Thoracic aorta (tissue), 2 donors: ENCODE results near the gene PBX3. TPM values are rescaled to one million over a fixed set of nuclear protein-coding genes. Genes with fewer than 3 reads are reported as not detected.

ENCODE experiments used
- ATAC-seq: fragments of 150-250 bp; one replicate; pipeline ENCODE4 v1.8.0; 2017; ENCODE audit warnings: low read depth; ENCODE audit not compliant: insufficient number of reproducible peaks, low FRiP score
- DNase-seq: peaks from one replicate; pipeline ENCODE4 v3.0.0-alpha.2; 2020; ENCODE audit warnings: low spot score
- H3K27ac ChIP-seq, 2 donors: fragments of 200-600 bp; sonication (generic); 1 replicate in 1 of 2; 2 replicates in 1 of 2; pipeline ENCODE4 v1.5.1; 2016; ENCODE audit warnings: mild to moderate bottlenecking in 2 of 2, moderate library complexity in 2 of 2
- H3K27me3 ChIP-seq: fragments of 200-600 bp; sonication (generic); replicated peaks from 2 replicates; pipeline ENCODE4 v1.6.0; 2016; ENCODE audit warnings: mild to moderate bottlenecking; ENCODE audit not compliant: insufficient read depth
- H3K36me3 ChIP-seq: fragments of 200-600 bp; sonication (generic); one replicate; pipeline ENCODE4 v1.5.1; 2016
- H3K4me1 ChIP-seq, 2 donors: fragments of 200-600 bp; sonication (generic); 1 replicate in 1 of 2; 2 replicates in 1 of 2; pipeline versions ENCODE4 v1.5.1 to v1.6.0; 2016; ENCODE audit warnings: low read depth in 2 of 2, mild to moderate bottlenecking in 1 of 2; ENCODE audit not compliant: control insufficient read depth in 1 of 2
- H3K4me3 ChIP-seq: fragments of 200-600 bp; sonication (generic); 2 replicates; pipeline ENCODE4 v1.5.1; 2016; ENCODE audit warnings: mild to moderate bottlenecking
- H3K9me3 ChIP-seq: fragments of 200-600 bp; sonication (generic); 2 replicates; pipeline ENCODE4 v1.5.1; 2016
- total RNA-seq, 2 donors: library from RNA; depleted of rRNA; stranded (reverse); fragments of >200 nt; gene quantifications; one replicate each; pipeline versions ENCODE4 v1.1.0 to v1.2.3, GENCODE V29; 2016
- TF ChIP-seq, protein P1 (sequence below): fragments of 200-600 bp; sonication (generic); IDR thresholded peaks from one replicate; pipeline ENCODE4 v1.5.1; 2019; ENCODE audit warnings: antibody characterized with exemption

Gene PBX3
- total RNA-seq, 2 donors from 2014 or later: 23.9 to 34.8 TPM

DNA sequence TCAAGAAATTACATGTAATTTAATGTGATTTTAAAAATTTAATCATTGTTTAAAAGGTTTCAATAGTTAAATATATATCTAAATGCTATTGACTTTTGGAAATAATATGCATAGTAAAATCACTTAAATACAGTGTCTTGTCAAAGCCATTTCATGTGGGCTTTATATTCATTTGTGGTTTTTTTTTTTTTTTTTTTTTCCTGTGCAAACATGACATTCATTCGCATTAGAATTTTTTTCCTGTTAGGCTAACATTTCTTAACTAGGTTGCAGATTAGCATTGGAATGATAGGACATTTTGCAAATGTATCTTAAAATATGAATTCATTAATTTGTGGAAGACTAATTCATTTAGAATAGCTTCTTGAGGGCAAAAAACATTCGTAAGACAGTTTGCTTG is 149.8 kb downstream of the PBX3 start:
- H3K27ac ChIP-seq: no peak overlapping the region
- no peaks in the 10 kb centered on the region for H3K4me1 ChIP-seq
- no peaks in the 10 kb centered on the region for H3K27me3 ChIP-seq
- H3K4me3 ChIP-seq: no peak overlapping the region
- ATAC-seq (no peak), DNase-seq (no peak)
- TF ChIP-seq, protein P1, sequence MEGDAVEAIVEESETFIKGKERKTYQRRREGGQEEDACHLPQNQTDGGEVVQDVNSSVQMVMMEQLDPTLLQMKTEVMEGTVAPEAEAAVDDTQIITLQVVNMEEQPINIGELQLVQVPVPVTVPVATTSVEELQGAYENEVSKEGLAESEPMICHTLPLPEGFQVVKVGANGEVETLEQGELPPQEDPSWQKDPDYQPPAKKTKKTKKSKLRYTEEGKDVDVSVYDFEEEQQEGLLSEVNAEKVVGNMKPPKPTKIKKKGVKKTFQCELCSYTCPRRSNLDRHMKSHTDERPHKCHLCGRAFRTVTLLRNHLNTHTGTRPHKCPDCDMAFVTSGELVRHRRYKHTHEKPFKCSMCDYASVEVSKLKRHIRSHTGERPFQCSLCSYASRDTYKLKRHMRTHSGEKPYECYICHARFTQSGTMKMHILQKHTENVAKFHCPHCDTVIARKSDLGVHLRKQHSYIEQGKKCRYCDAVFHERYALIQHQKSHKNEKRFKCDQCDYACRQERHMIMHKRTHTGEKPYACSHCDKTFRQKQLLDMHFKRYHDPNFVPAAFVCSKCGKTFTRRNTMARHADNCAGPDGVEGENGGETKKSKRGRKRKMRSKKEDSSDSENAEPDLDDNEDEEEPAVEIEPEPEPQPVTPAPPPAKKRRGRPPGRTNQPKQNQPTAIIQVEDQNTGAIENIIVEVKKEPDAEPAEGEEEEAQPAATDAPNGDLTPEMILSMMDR: no peak
- no peaks in the 10 kb centered on the region for H3K9me3 ChIP-seq
- no peaks in the 10 kb centered on the region for H3K36me3 ChIP-seq

DNA sequence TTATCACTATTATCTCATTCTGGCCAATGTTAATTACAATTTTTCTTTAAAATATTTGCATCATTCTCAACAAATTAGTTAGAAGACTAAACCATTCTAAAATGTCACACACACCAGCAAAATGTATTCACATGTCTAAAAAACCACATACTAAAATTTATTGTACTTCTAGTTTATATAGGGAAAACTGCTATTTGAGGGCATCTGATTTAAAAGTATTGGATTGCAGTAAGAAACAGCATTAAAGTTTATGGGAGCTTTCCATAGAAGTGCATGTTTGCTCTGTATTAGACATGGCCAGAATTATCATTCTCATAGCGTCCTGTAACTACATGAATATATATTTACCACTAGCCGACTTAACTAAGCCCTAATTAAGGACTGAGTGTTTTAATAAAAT is 150.3 kb downstream of the PBX3 start:
- H3K27me3 ChIP-seq: no peaks in the 10 kb centered on the region
- H3K4me3 ChIP-seq: no peak overlapping the region
- TF ChIP-seq, protein P1: no peak
- no peaks in the 10 kb centered on the region for H3K4me1 ChIP-seq
- no peak for ATAC-seq
- no peaks in the 10 kb centered on the region for H3K9me3 ChIP-seq
- no peak overlapping the region for H3K27ac ChIP-seq
- H3K36me3 ChIP-seq: no peaks in the 10 kb centered on the region
- no peak for DNase-seq

GRCh38 chr9:125902214-125902613 is 155.0 kb downstream of the PBX3 start:
- Histone ChIP-seq H3K9me3 (no peaks in the 10 kb centered on the region), H3K4me3 (no peak overlapping the region), H3K27ac (no peak overlapping the region), H3K27me3 (no peaks in the 10 kb centered on the region), H3K4me1 (peaks cover 0 to 4% of the 10 kb centered on the region in 2 donors), H3K36me3 (no peaks in the 10 kb centered on the region)
- TF ChIP-seq, protein P1: no peak
- ATAC-seq (no peak), DNase-seq (no peak)

- H3K4me1 ChIP-seq: peaks cover 0 to 4% of the 10 kb centered on the region in 2 donors
These were observed 155.8 kb downstream of the PBX3 start for GRCh38 chr9:125902831-125903512.

DNA sequence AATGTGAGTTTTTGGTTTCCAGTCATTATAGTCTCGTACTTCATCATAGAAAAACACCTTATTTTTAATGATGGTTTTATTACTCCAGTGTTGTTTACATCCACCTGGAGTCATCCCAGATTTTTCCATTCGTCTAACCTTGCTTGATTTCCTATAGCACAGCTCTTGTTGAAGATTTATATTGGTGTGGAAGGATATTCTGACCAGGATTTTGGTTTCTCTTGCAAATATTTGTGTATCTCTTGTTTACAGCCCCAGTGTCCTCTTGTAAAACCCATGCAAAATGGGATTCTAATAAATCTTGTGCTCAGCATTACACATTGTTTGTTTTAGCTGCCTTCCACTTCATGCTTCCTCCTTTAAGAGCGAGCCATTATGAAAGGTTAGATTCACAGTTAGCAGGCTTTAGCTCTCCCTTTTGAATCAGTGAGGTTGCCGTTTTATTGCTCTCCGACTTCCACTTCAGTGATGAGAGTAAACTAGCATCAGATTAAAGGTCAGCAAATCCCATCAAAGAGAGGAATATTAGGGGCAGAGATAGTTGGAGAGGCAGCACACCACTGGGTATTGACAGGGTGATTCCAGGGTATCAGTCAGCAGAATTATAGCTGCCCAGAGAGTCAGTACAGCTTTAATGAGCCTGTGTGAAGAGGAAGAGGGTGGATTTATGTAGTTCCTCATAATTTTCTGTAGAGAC is 157.1 kb downstream of the PBX3 start:
- no peaks in the 10 kb centered on the region for H3K9me3 ChIP-seq
- ATAC-seq (no peak), DNase-seq (no peak)
- no peak overlapping the region for H3K27ac ChIP-seq
- no peaks in the 10 kb centered on the region for H3K36me3 ChIP-seq
- H3K27me3 ChIP-seq: no peaks in the 10 kb centered on the region
- TF ChIP-seq, protein P1: no peak
- H3K4me3 ChIP-seq: peak overlapping the region; percentile 34
- peaks cover 0 to 4% of the 10 kb centered on the region in 2 donors for H3K4me1 ChIP-seq

More at GRCh38 chr9:125902831-125903512, 155.8 kb downstream of the PBX3 start:
- TF ChIP-seq, protein P1: no peak
- ATAC-seq (no peak), DNase-seq (no peak)
- Histone ChIP-seq H3K4me3 (no peak overlapping the region), H3K27ac (no peak overlapping the region), H3K9me3 (no peaks in the 10 kb centered on the region), H3K36me3 (no peaks in the 10 kb centered on the region), H3K27me3 (no peaks in the 10 kb centered on the region)
